Nucleus accumbens (tissue), 56 donors: ENCODE measurements around the gene TEX50.
A peak's percentile ranks its signal among the peaks of the same experiment; 100 is the strongest.
"Not testable (repeated sequence)": the region's sequence is repeated elsewhere in the genome, so short reads cannot be mapped to it uniquely, and the experiment has no call there.

Experiments used
- DNase-seq, 56 donors: peaks; one replicate each; lab custom pipeline; 2025; lab: John Stamatoyannopoulos, UW

Gene TEX50

GRCh38 chr1:173661271-173661670, 26.1 kb downstream of the TEX50 start:
- no peak for DNase-seq

GRCh38 chr1:173661763-173662162, 26.6 kb downstream of the TEX50 start:
- no peak for DNase-seq

- DNase-seq: no peak
These were observed 28.0 kb downstream of the TEX50 start for GRCh38 chr1:173663159-173663558.

- DNase-seq: no peak
These were observed 31.5 kb downstream of the TEX50 start for GRCh38 chr1:173666646-173667045.

- peak in 49 of 56 donors; percentile 1 to 79 (median 32) for DNase-seq
These were observed 34.4 kb downstream of the TEX50 start, which contains the start of gene ANKRD45 for GRCh38 chr1:173669491-173669941. TSS of gene ANKRD45 (minus strand) at chr1:173669851. CDS start at chr1:173659418, 10,433 bp downstream.

GRCh38 chr1:173674496-173674895, 39.4 kb downstream of the TEX50 start:
- not testable (repeated sequence) for DNase-seq

- DNase-seq: not testable (repeated sequence)
These were observed 45.0 kb downstream of the TEX50 start for GRCh38 chr1:173680152-173680551.

- no peak for DNase-seq
These were observed 47.0 kb downstream of the TEX50 start for GRCh38 chr1:173682184-173682583.

- DNase-seq: not testable (repeated sequence)
These were observed 48.7 kb downstream of the TEX50 start for GRCh38 chr1:173683838-173684237.

- not testable (repeated sequence) for DNase-seq
These were observed 50.0 kb downstream of the TEX50 start for GRCh38 chr1:173685121-173685520.
